K562 (cell line): ENCODE results near the gene PRTFDC1. TPM values are rescaled to one million over a fixed set of nuclear protein-coding genes. Genes with fewer than 3 reads are reported as not detected.

Source experiments
- ARID1B ChIP-seq: fragments of 450-650 bp; IDR thresholded peaks from 2 replicates; pipeline ENCODE4 v1.6.1; 2016; ENCODE audit warnings: antibody characterized with exemption, mild to moderate bottlenecking, inconsistent platforms
- ARID4B ChIP-seq: sonication (generic); formaldehyde crosslinking; IDR thresholded peaks from 2 replicates; pipeline ENCODE4 v1.8.0; 2022; ENCODE audit warnings: mild to moderate bottlenecking, missing genetic modification reagents
- CC2D1A ChIP-seq: fragments of 450-650 bp; IDR thresholded peaks from 2 replicates; pipeline ENCODE4 v1.6.1; 2017; ENCODE audit warnings: mild to moderate bottlenecking
- EGR1 ChIP-seq: fragments of 450-650 bp; conservative IDR thresholded peaks from 2 replicates; pipeline ENCODE4 v1.6.1; 2017; ENCODE audit warnings: mild to moderate bottlenecking
- HDGF ChIP-seq: fragments of 450-650 bp; IDR thresholded peaks from 2 replicates; pipeline ENCODE4 v1.6.1; 2016
- MCM7 ChIP-seq, 2 experiments: fragments of 450-650 bp; IDR thresholded peaks; 2 replicates each; pipeline ENCODE4 v1.6.1; 2016 to 2018
- MTA1 ChIP-seq: fragments of 450-650 bp; IDR thresholded peaks from 2 replicates; pipeline ENCODE4 v1.6.1; 2017; ENCODE audit warnings: borderline replicate concordance
- NFRKB ChIP-seq: fragments of 450-650 bp; IDR thresholded peaks from 2 replicates; pipeline ENCODE4 v1.6.1; 2016; ENCODE audit warnings: low read depth
- NONO ChIP-seq, 2 experiments: fragments of 200-400 bp in 1 of 2; fragments of 450-650 bp in 1 of 2; formaldehyde crosslinking in 1 of 2; IDR thresholded peaks; 2 replicates each; pipeline ENCODE4 v1.6.1; 2017; ENCODE audit warnings: low read depth in 2 of 2, mild to moderate bottlenecking in 2 of 2, moderate library complexity in 2 of 2, low read length in 1 of 2
- PHB2 ChIP-seq: fragments of 450-650 bp; IDR thresholded peaks from 2 replicates; pipeline ENCODE4 v1.6.1; 2017; ENCODE audit warnings: low read depth
- RB1 ChIP-seq: fragments of 450-650 bp; IDR thresholded peaks from 2 replicates; pipeline ENCODE4 v1.6.1; 2017; ENCODE audit warnings: low read depth, mild to moderate bottlenecking
- RBM15 ChIP-seq: fragments of 200-400 bp; formaldehyde crosslinking; IDR thresholded peaks from 2 replicates; pipeline ENCODE4 v1.6.1; 2018; ENCODE audit warnings: mild to moderate bottlenecking, low read length, moderate library complexity; ENCODE audit not compliant: insufficient read depth
- TCFL5 ChIP-seq: fragments of 250-450 bp; sonication (Bioruptor Pico); conservative IDR thresholded peaks from 2 replicates; pipeline ENCODE4 v1.6.1; 2021; ENCODE audit warnings: mild to moderate bottlenecking, moderate library complexity, matching md5 sums
- XRCC3 ChIP-seq: fragments of 450-650 bp; IDR thresholded peaks from 2 replicates; pipeline ENCODE4 v1.6.1; 2017; ENCODE audit warnings: mild to moderate bottlenecking, moderate library complexity
- ZNF695 ChIP-seq: fragments of 450-650 bp; formaldehyde crosslinking; IDR thresholded peaks from 2 replicates; pipeline ENCODE4 v1.4.0; 2020; ENCODE audit warnings: mild to moderate bottlenecking, moderate library complexity
- ZNF696 ChIP-seq: fragments of 250-450 bp; sonication (Bioruptor Pico); conservative IDR thresholded peaks from 2 replicates; pipeline ENCODE4 v1.4.0; 2020; ENCODE audit warnings: mild to moderate bottlenecking, moderate library complexity
- polyA plus RNA-seq, 8 experiments: library from polyadenylated mRNA; depleted of rRNA in 4 of 8; stranded (reverse) in 5 of 8; unstranded in 3 of 8; fragments of >200 nt; fragmentation: Nextera tagmentation in 2 of 8; fragmentation: Illumina TruSeq in 1 of 8; extraction: Ambion mirVana in 2 of 8; extraction: Trizol in 1 of 8; gene quantifications; 2 replicates each; pipeline versions ENCODE4 v1.2.1 to v1.2.3, GENCODE V29; 2011 to 2014; ENCODE audit warnings: inconsistent platforms in 1 of 8, missing spikeins in 1 of 8
- total RNA-seq, 7 experiments: library from RNA; depleted of rRNA in 6 of 7; stranded (reverse); fragments of >200 nt in 6 of 7; fragmentation: Illumina TruSeq in 2 of 7; extraction: Trizol in 2 of 7; gene quantifications; 2 replicates each; pipeline versions ENCODE4 v1.2.1 to v1.2.3, GENCODE V29; 2011 to 2021; ENCODE audit warnings: low replicate concordance in 1 of 7
- TF ChIP-seq, protein P1 (sequence below): sonication (generic); formaldehyde crosslinking; IDR thresholded peaks from 2 replicates; pipeline ENCODE4 v1.8.1; 2023; ENCODE audit warnings: mild to moderate bottlenecking, missing genetic modification reagents, moderate library complexity
- TF ChIP-seq, protein P2 (sequence below): sonication (generic); formaldehyde crosslinking; IDR thresholded peaks from 2 replicates; pipeline ENCODE4 v1.8.1; 2022; ENCODE audit warnings: missing genetic modification reagents
- TF ChIP-seq, protein P3 (sequence below): IDR thresholded peaks from 2 replicates; pipeline ENCODE4 v1.6.1; 2011; ENCODE audit warnings: borderline replicate concordance, low read depth, mild to moderate bottlenecking, moderate library complexity, low read length; ENCODE audit not compliant: insufficient read depth, poor library complexity, severe bottlenecking

PRTFDC1 gene
- total and polyA plus RNA-seq, 9 of the 15 experiments (the other 6 are each of a cell fraction or from before 2014, with no cell fraction given) = 7.0 to 27.6 (median 10.0) TPM

DNA sequence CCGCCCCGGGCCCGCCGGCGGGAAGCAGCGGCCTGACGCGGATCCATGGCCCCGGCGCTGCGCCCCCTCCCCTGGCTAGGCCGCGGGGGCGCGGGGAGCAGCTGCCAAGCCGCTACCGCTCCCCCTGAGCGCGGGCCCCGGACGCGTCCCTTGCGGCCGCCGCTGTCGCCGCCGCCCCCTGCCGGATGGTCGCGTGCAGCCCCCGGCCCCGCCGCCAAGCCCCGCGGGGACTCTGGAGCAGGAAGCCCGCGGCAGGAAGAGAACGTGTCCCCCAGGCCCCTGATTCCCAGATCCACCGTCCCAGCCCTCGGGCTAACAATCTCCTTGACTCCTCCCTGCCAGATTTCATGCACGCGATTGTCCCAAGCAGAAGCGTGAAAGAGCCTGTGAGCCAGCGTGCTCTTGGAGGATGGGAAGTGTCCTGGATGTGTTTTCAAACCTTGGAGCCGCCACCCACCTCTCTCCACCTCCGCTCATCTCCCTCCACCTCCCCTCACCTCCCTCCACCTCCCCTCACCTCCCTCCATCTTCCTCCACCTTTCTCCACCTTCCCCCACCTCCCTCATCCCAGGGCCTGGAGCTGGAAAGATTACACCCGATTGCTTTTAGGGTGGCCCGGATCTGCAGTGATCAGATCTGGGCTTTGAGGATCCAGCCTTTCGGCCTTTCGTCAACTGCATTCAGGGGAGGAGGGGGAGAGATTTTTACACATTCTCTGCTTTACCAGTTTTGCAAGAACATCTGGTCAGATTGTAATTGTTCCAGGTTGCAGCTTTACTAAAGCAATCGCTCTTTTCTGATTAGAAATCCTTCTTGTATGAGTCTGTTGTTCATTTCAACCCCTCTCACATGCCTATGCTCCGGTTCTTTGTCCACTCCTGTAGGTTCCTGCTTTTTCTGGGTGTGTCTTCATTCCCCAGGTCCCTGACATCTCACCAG lies 570 bp upstream of the PRTFDC1 start (continued):
- TF ChIP-seq PHB2 = no peak
- TF ChIP-seq, protein P1, sequence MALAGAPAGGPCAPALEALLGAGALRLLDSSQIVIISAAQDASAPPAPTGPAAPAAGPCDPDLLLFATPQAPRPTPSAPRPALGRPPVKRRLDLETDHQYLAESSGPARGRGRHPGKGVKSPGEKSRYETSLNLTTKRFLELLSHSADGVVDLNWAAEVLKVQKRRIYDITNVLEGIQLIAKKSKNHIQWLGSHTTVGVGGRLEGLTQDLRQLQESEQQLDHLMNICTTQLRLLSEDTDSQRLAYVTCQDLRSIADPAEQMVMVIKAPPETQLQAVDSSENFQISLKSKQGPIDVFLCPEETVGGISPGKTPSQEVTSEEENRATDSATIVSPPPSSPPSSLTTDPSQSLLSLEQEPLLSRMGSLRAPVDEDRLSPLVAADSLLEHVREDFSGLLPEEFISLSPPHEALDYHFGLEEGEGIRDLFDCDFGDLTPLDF (CRISPR knock-in tag) = no peak
- peak; percentile 64; the same call in 1 of the 2 replicates for TF ChIP-seq NFRKB
- peak; percentile 83 for TF ChIP-seq EGR1
- peak; percentile 79; the same call in 1 of the 2 replicates for TF ChIP-seq HDGF
- TF ChIP-seq ZNF696 (CRISPR knock-in tag) = no peak
- TF ChIP-seq NONO (IDR thresholded peaks at IDR 0.05; ENCODE audit: low read depth in 2 of 2, low read length in 1 of 2) = 0 out of 4 replicates have a peak, but pooled peaks of 1 of the 2 experiments have one; percentile 70
- no peak for TF ChIP-seq TCFL5 (CRISPR knock-in tag)
- TF ChIP-seq RBM15 = no peak
- TF ChIP-seq XRCC3 = no peak
- TF ChIP-seq ARID4B (CRISPR knock-in tag) = peak; percentile 60; the same call in 1 of the 2 replicates
- peak; percentile 61 for TF ChIP-seq ARID1B
- 0 out of 2 replicates have a peak, but pooled peaks have one; percentile 50 for TF ChIP-seq MTA1
- peak; percentile 67; the same call in 1 of the 2 replicates for TF ChIP-seq RB1
- TF ChIP-seq ZNF695 (CRISPR knock-in tag) = no peak
- TF ChIP-seq, protein P2, sequence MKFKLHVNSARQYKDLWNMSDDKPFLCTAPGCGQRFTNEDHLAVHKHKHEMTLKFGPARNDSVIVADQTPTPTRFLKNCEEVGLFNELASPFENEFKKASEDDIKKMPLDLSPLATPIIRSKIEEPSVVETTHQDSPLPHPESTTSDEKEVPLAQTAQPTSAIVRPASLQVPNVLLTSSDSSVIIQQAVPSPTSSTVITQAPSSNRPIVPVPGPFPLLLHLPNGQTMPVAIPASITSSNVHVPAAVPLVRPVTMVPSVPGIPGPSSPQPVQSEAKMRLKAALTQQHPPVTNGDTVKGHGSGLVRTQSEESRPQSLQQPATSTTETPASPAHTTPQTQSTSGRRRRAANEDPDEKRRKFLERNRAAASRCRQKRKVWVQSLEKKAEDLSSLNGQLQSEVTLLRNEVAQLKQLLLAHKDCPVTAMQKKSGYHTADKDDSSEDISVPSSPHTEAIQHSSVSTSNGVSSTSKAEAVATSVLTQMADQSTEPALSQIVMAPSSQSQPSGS = no peak
- TF ChIP-seq MCM7 (IDR thresholded peaks at IDR 0.05) = no peak
- TF ChIP-seq, protein P3, sequence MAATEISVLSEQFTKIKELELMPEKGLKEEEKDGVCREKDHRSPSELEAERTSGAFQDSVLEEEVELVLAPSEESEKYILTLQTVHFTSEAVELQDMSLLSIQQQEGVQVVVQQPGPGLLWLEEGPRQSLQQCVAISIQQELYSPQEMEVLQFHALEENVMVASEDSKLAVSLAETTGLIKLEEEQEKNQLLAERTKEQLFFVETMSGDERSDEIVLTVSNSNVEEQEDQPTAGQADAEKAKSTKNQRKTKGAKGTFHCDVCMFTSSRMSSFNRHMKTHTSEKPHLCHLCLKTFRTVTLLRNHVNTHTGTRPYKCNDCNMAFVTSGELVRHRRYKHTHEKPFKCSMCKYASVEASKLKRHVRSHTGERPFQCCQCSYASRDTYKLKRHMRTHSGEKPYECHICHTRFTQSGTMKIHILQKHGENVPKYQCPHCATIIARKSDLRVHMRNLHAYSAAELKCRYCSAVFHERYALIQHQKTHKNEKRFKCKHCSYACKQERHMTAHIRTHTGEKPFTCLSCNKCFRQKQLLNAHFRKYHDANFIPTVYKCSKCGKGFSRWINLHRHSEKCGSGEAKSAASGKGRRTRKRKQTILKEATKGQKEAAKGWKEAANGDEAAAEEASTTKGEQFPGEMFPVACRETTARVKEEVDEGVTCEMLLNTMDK = peak; percentile 86
- TF ChIP-seq CC2D1A = peak; percentile 68
